ENCODE results near the gene FAM180B. TPM values are rescaled to one million over a fixed set of nuclear protein-coding genes. Genes with fewer than 3 reads are reported as not detected.

The FAM180B gene
- under 1 TPM in 1 of 2 experiments, not detected in 1; 0.15 TPM for total RNA-seq

GRCh38 chr11:47586098-47586855, at the start of gene FAM180B:
FAM180B (plus strand) TSS chr11:47586678; CDS start chr11:47586769, 91 bp downstream.

GRCh38 chr11:47552566-47553405, 33.7 kb upstream of the FAM180B start, which contains the start of gene CELF1:
CELF1 (minus strand) TSS chr11:47553132; CDS start chr11:47499523, 53,609 bp downstream.

GRCh38 chr11:47565340-47566148, 20.9 kb upstream of the FAM180B start, which contains the start of gene PTPMT1:
PTPMT1 (plus strand) TSS chr11:47565599; CDS start chr11:47565623, 24 bp downstream.

GRCh38 chr11:47578524-47579494, 7.7 kb upstream of the FAM180B start, which contains the start of the genes KBTBD4 and NDUFS3:
KBTBD4 (minus strand) TSS chr11:47578970; CDS start chr11:47578951, 19 bp downstream.
NDUFS3 (plus strand) TSS chr11:47579074; CDS start chr11:47579092, 18 bp downstream.

GRCh38 chr11:47593934-47594855, 7.7 kb downstream of the FAM180B start, which contains the start of gene C1QTNF4:
C1QTNF4 (minus strand) TSS chr11:47594411; CDS start chr11:47590810, 3,601 bp downstream.

Other genes starting within 250 kb of the FAM180B start
- gene MYBPC3, start 234.0 kb upstream of the FAM180B start, total RNA-seq: not detected
- not detected for gene SPI1, start 208.1 kb upstream of the FAM180B start, total RNA-seq
- 10 to 100 TPM; 24.7 to 28.9 TPM for gene SLC39A13, start 178.1 kb upstream of the FAM180B start, total RNA-seq
- 100 to 1,000 TPM; 105 to 106 TPM for gene PSMC3, start 160.2 kb upstream of the FAM180B start, total RNA-seq
- gene RAPSN, start 137.5 kb upstream of the FAM180B start, total RNA-seq: under 1 TPM; 0.53 to 0.73 TPM
- 100 to 1,000 TPM in 1 of 2 experiments, 10 to 100 TPM in 1; 97.3 to 101 TPM for gene CELF1, start 33.5 kb upstream of the FAM180B start, total RNA-seq
- 10 to 100 TPM; 30.4 to 33.8 TPM for gene PTPMT1, start 21.1 kb upstream of the FAM180B start, total RNA-seq
- gene KBTBD4, start 7.7 kb upstream of the FAM180B start, total RNA-seq: 10 to 100 TPM; 16.8 to 18.0 TPM
- 10 to 100 TPM; 88.9 to 97.3 TPM for gene NDUFS3, start 7.6 kb upstream of the FAM180B start, total RNA-seq
- under 1 TPM; 0.33 to 0.39 TPM for gene C1QTNF4, start 7.7 kb downstream of the FAM180B start, total RNA-seq
- gene MTCH2, start 55.9 kb downstream of the FAM180B start, total RNA-seq: 10 to 100 TPM; 67.9 to 75.9 TPM
- gene AGBL2, start 128.7 kb downstream of the FAM180B start, total RNA-seq: 1 to 10 TPM; 5.5 to 6.5 TPM
- 100 to 1,000 TPM; 141 to 151 TPM for gene FNBP4, start 180.7 kb downstream of the FAM180B start, total RNA-seq